Neural cell (in vitro differentiated cells): ENCODE results near the gene IRF2BPL. TPM values are rescaled to one million over a fixed set of nuclear protein-coding genes. Genes with fewer than 3 reads are reported as not detected.

Experiments used
- H2AFZ ChIP-seq: fragments of 200-600, 300-800 bp; sonication (generic), shearing (Covaris generic); 2 replicates; pipeline ENCODE4 v1.6.0; 2014; ENCODE audit warnings: low read depth, mild to moderate bottlenecking, antibody characterized with exemption, low read length, moderate library complexity
- H3F3A ChIP-seq: fragments of 200-600 bp; shearing (Covaris generic); 2 replicates; pipeline ENCODE4 v1.6.1; 2016; ENCODE audit warnings: mild to moderate bottlenecking, moderate library complexity, mixed read lengths, antibody characterized with exemption, low read length; ENCODE audit not compliant: insufficient read depth, poor library complexity, severe bottlenecking
- H3K27ac ChIP-seq: fragments of 200-600, 300-800 bp; sonication (generic), shearing (Covaris generic); 2 replicates; pipeline ENCODE4 v1.5.1; 2014; ENCODE audit warnings: mild to moderate bottlenecking, low read length, moderate library complexity
- H3K27me3 ChIP-seq: fragments of 300-800, 200-600 bp; sonication (generic), shearing (Covaris generic); 2 replicates; pipeline ENCODE4 v1.6.0; 2014; ENCODE audit warnings: mild to moderate bottlenecking, low read depth, low read length, moderate library complexity; ENCODE audit not compliant: insufficient read depth
- H3K36me3 ChIP-seq: fragments of 300-800, 200-600 bp; sonication (generic), shearing (Covaris generic); 2 replicates; pipeline ENCODE4 v1.5.1; 2014; ENCODE audit warnings: mild to moderate bottlenecking, antibody characterized with exemption, low read length, moderate library complexity; ENCODE audit not compliant: insufficient read depth
- H3K4me2 ChIP-seq: fragments of 300-800, 200-600 bp; sonication (generic), shearing (Covaris generic); 2 replicates; pipeline ENCODE4 v1.6.0; 2014; ENCODE audit warnings: mild to moderate bottlenecking, low read length
- H3K4me3 ChIP-seq: fragments of 300-800, 200-600 bp; sonication (generic), shearing (Covaris generic); 2 replicates; pipeline ENCODE4 v1.5.1; 2014; ENCODE audit warnings: mild to moderate bottlenecking, low read length, moderate library complexity
- H3K79me2 ChIP-seq: fragments of 200-600 bp; shearing (Covaris generic); replicated peaks from 2 replicates; pipeline ENCODE4 v1.6.0; 2014; ENCODE audit warnings: mild to moderate bottlenecking, low read length, moderate library complexity; ENCODE audit not compliant: insufficient read depth
- H3K9ac ChIP-seq: fragments of 300-800, 200-600 bp; sonication (generic), shearing (Covaris generic); 2 replicates; pipeline ENCODE4 v1.6.1; 2016; ENCODE audit warnings: mild to moderate bottlenecking, low read length, mixed read lengths
- H3K9me2 ChIP-seq: fragments of 200-600 bp; shearing (Covaris generic); 2 replicates; pipeline ENCODE4 v1.6.1; 2016; ENCODE audit warnings: mild to moderate bottlenecking, low read length, mixed read lengths; ENCODE audit not compliant: insufficient read depth
- H3K9me3 ChIP-seq: fragments of 200-600, 300-800 bp; sonication (generic), shearing (Covaris generic); 2 replicates; pipeline ENCODE4 v1.6.1; 2016; ENCODE audit warnings: mild to moderate bottlenecking, mixed run types, low read length, moderate library complexity, mixed read lengths
- H4K20me1 ChIP-seq: fragments of 200-600 bp; shearing (Covaris generic); 2 replicates; pipeline ENCODE4 v1.6.1; 2016; ENCODE audit warnings: mild to moderate bottlenecking, mixed run types; ENCODE audit not compliant: insufficient read depth
- CTCF ChIP-seq: fragments of 450-650 bp; IDR thresholded peaks from 2 replicates; pipeline ENCODE4 v1.5.1; 2014; ENCODE audit warnings: antibody characterized with exemption, mild to moderate bottlenecking, moderate library complexity; ENCODE audit not compliant: poor library complexity, severe bottlenecking
- EP300 ChIP-seq: fragments of 450-650 bp; conservative IDR thresholded peaks from 2 replicates; pipeline ENCODE4 v1.6.1; 2014; ENCODE audit warnings: antibody characterized with exemption, mild to moderate bottlenecking, moderate library complexity; ENCODE audit not compliant: poor library complexity, severe bottlenecking
- EZH2 ChIP-seq: fragments of 200-600, 300-800 bp; shearing (Covaris generic), sonication (generic); IDR thresholded peaks from 2 replicates; pipeline ENCODE4 v1.6.1; 2014; ENCODE audit warnings: antibody characterized with exemption, low read length, borderline replicate concordance, mild to moderate bottlenecking; ENCODE audit not compliant: insufficient read depth, poor library complexity, severe bottlenecking
- MXI1 ChIP-seq: fragments of 450-650 bp; conservative IDR thresholded peaks from 2 replicates; pipeline ENCODE4 v1.6.1; 2014; ENCODE audit warnings: antibody characterized with exemption, mild to moderate bottlenecking; ENCODE audit not compliant: poor library complexity, severe bottlenecking
- POLR2AphosphoS5 ChIP-seq: IDR thresholded peaks from 2 replicates; pipeline ENCODE4 v1.6.1; 2012
- RAD21 ChIP-seq: fragments of 450-650 bp; conservative IDR thresholded peaks from 2 replicates; pipeline ENCODE4 v1.6.1; 2014; ENCODE audit warnings: antibody characterized with exemption, mild to moderate bottlenecking, moderate library complexity
- REST ChIP-seq: IDR thresholded peaks from 2 replicates; pipeline ENCODE4 v1.6.1; 2012; ENCODE audit warnings: borderline replicate concordance
- SMC3 ChIP-seq: fragments of 450-650 bp; conservative IDR thresholded peaks from 2 replicates; pipeline ENCODE4 v1.6.1; 2014; ENCODE audit warnings: antibody characterized with exemption, mild to moderate bottlenecking, moderate library complexity; ENCODE audit not compliant: poor library complexity
- TAF1 ChIP-seq: IDR thresholded peaks from 2 replicates; pipeline ENCODE4 v1.6.1; 2012; ENCODE audit warnings: low read depth
- polyA plus RNA-seq: library from polyadenylated mRNA; depleted of rRNA; stranded (reverse); fragments of >200 nt; gene quantifications from 2 replicates; pipeline ENCODE4 v1.2.3, GENCODE V29; 2014

Gene IRF2BPL
- polyA plus RNA-seq, 1 donor from 2014 or later: 42.9 TPM

GRCh38 chr14:77006132-77006531 lies 22.4 kb downstream of the IRF2BPL start:
- no peak for TF ChIP-seq RAD21
- TF ChIP-seq TAF1: no peak
- no peak for TF ChIP-seq CTCF
- TF ChIP-seq EZH2: no peak
- no peak for TF ChIP-seq EP300
- no peak for TF ChIP-seq POLR2AphosphoS5
- no peak for TF ChIP-seq MXI1
- no peak for TF ChIP-seq REST
- TF ChIP-seq SMC3: no peak
- no peaks in the 10 kb centered on the region for H4K20me1 ChIP-seq

GRCh38 chr14:77005559-77005958 lies 22.9 kb downstream of the IRF2BPL start:
- Histone ChIP-seq H3K36me3 (no peaks in the 10 kb centered on the region), H3K79me2 (no peaks in the 10 kb centered on the region), H3K9me3 (no peaks in the 10 kb centered on the region), H2AFZ (no peak overlapping the region), H3K4me3 (no peak overlapping the region), H3K4me2 (no peak overlapping the region), H3F3A (peaks cover 8% of the 10 kb centered on the region), H3K9ac (no peak overlapping the region), H4K20me1 (no peaks in the 10 kb centered on the region), H3K27me3 (no peaks in the 10 kb centered on the region), H3K9me2 (no peaks in the 10 kb centered on the region), H3K27ac (no peak overlapping the region)
- TF ChIP-seq RAD21 (no peak), REST (no peak), TAF1 (no peak), SMC3 (no peak), CTCF (no peak), MXI1 (no peak), POLR2AphosphoS5 (no peak), EZH2 (no peak), EP300 (no peak)

More at GRCh38 chr14:77006132-77006531, 22.4 kb downstream of the IRF2BPL start:
- Histone ChIP-seq H3K36me3 (no peaks in the 10 kb centered on the region), H3K4me2 (no peak overlapping the region), H3K79me2 (no peaks in the 10 kb centered on the region), H3K4me3 (no peak overlapping the region), H3K27me3 (no peaks in the 10 kb centered on the region), H3K9me2 (no peaks in the 10 kb centered on the region), H3K27ac (no peak overlapping the region), H3F3A (peaks cover 3% of the 10 kb centered on the region), H2AFZ (no peak overlapping the region), H3K9me3 (no peaks in the 10 kb centered on the region), H3K9ac (no peak overlapping the region)
